ENCODE measurements around the gene TMEM61.
A peak's percentile ranks its signal among the peaks of the same experiment; 100 is the strongest.
"Not testable (repeated sequence)": the region's sequence is repeated elsewhere in the genome, so short reads cannot be mapped to it uniquely, and the experiment has no call there.

The TMEM61 gene

GRCh38 chr1:54962612-54963395 lies 17.6 kb upstream of the TMEM61 start:
- DNase-seq: no peak

DNA sequence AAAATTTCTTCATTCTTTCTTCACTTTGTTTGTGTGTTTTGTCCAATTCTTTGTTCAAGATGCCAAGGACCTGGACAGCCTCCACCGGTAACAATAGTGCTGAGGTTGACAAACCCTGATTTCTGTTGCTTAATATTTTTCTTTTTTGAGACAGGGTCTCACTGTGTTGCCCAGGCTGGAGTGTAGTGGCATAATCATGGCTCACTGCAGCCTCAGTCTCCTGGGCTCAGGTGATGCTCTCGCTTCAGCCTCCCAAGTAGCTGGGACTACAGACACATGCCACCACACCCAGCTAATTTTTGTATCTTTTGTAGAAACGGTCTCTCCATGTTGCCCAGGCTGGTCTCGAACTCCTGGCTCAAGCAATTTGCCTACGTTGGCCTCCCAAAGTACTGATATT lies 16.6 kb upstream of the TMEM61 start:
- DNase-seq: not testable (repeated sequence)

DNA sequence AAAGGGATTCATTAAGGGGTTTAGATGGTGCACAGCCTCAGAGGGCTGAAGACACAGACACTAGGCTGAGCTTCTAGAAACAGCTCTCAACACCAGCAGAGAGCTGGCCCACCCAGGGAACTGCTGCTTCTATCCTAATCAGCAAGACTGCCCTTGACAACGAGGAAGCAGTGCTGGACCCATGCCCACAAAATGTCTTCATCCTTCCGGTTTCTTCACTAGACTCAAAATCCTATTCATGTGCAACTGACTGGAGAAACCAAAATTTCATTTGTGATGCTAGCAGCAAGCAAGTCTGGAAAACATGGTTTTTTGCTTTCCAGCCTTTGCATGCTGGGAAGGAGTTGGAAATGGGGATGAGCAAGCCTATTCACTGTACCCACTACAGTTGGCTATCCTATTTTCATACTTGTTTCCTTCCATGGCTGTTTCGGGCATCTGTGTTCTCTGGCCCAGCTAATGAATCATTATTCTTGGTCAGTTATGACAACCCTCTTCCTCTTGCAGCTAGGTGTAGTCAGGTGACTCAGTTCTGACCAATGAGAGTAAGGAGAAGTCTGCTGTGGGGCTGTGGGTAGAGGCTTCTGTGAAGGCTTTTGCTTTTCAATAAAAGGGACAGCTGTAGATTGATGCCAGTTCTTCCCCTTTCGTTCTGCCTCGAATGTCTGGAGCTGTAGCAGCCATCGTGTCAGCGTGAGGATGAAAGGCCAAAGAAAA lies 14.6 kb upstream of the TMEM61 start:
- DNase-seq: peak; percentile 42

- DNase-seq: peak; percentile 24
Measured at GRCh38 chr1:54967372-54967771, 13.1 kb upstream of the TMEM61 start.

- no peak for DNase-seq
Measured at GRCh38 chr1:54968551-54968950, 11.9 kb upstream of the TMEM61 start.

DNA sequence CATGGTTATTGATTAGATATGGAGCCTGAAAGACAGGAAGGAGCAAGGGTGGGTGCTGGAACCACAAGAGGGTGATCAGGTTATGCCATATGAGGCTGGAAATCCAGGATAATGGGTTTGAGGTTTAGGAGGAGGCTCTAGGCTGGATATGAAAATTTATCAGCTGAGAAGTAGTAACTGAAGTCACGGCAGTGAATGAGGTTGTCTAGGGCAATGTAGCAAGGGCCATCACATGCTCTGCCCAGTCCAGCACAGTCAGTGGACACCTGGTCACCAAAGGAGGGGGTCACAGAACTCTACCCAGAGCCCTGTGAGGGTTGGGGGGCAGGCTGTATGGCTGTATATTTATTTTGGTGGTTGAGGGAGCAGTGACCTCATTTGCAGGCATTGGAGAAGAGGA lies 10.5 kb upstream of the TMEM61 start:
- no peak for DNase-seq

GRCh38 chr1:54970901-54971300 lies 9.5 kb upstream of the TMEM61 start:
- DNase-seq: no peak

DNA sequence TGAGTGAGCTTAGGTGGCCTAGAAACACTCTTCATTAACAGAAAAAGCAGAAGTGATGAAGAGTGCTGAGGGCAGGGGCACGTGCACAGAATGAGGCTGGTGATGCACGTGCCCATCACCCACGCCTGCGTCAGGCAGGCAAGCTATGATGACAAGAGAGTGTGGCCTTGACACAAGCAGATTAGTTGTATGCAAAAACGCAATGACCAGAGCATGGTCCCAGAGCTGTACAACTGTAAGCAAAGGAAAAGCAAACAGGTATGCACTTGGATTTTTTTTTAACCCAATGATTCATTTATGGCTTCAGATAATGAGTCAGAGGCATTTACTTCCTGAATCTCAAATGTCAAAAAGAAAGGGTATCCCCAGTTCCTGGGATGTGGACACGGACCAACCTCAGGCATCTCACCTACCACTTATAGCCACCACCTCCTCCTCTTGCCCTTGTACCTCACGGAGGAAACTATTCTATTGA lies 9.1 kb upstream of the TMEM61 start:
- no peak for DNase-seq

DNA sequence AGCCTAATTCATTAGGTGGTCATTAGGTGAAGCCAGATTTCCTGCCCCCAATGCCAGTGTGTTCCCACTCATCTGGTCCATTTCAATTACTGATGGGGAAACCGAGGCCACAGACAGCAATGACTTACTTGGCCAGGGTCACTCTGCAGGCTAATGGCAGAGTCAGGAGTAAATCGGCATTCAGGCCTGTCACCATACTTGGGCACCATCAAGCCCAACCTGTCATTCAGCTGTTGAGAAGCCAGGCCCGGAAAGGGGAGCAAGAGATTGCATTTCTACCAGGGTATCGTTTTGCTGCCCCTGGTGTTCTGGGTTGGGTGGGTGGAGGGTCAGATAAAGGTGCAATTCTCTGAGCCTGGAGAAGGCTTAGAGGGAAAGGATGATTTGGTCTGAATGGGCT lies 8.0 kb upstream of the TMEM61 start:
- no peak for DNase-seq

DNA sequence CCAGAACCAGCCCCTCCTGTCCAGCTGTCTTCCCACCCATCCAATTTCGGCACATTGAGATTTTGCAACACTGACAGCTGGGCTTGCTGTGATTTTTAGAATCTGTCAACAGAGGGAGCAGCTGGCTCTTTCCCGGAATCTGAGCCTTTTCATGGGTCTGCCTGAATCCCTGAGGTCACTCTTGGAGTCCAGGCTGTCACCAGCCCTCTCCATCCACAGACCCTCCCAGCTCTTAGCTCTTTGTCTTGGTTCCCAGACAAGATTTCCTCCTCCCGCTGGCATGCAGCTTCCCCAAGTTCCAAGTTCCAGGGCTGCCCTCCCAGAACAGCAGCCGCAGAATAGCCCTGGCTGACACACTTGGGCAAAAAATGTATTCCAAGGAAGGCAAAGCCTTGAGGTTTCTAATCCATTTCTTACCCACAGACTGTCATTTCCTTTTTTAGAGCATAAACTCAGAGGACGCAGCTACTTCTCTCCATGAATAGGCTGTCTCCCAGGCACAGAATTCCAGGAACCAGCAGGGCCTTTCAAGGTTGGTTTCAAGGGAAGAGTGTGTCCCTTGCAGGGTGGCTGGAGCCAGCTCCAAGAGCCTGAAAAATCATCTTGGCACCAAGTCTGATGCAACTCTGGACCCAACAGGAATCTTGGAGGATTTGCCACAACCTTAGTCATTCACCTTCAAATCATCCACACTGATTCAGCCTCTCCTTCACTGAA lies 7.1 kb upstream of the TMEM61 start:
- no peak for DNase-seq

- no peak for DNase-seq
Measured at GRCh38 chr1:54975356-54976108, 4.9 kb upstream of the TMEM61 start.

GRCh38 chr1:54976747-54977146 lies 3.7 kb upstream of the TMEM61 start:
- DNase-seq: no peak

DNA sequence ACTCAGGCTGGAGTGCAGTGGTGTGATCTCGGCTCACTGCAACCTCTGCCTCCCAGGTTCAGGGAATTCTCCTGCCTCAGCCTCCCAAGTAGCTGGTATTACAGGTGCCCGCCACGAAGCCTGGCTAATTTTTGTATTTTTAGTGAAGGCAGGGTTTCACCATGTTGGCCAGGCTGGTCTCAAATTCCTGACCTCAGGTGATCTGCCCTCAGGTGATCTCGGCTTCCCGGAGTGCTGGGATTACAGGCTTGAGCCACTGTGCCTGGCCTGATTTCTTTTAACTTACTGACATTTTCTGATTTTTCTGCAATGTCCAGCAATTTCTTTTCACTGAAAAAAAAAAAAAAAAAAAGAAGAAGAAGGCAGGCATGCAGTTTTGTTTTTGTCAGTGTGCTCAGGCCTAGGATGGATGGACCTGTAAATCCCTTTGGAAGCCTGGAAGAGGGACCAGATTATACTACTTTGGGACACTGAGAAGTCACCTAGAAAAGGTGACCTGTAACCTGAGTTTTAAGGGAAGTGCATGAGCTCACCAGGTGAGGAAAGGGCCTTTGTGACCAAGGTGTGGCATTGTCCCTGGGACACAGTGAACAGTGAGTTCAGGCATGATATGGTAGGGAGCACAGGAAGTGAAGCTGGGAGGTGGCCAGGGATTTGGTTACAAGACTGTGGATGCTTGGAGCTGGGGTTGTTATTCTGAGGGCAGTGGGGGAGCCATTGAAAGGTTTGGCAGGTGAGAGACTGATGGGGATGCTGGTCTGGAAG lies 2.7 kb upstream of the TMEM61 start:
- peak; percentile 42 for DNase-seq

- peak; percentile 28 for DNase-seq
Measured at GRCh38 chr1:54978528-54979326, 1.7 kb upstream of the TMEM61 start.

GRCh38 chr1:54979327-54979891 lies 1.0 kb upstream of the TMEM61 start:
- DNase-seq: peak; percentile 42

DNA sequence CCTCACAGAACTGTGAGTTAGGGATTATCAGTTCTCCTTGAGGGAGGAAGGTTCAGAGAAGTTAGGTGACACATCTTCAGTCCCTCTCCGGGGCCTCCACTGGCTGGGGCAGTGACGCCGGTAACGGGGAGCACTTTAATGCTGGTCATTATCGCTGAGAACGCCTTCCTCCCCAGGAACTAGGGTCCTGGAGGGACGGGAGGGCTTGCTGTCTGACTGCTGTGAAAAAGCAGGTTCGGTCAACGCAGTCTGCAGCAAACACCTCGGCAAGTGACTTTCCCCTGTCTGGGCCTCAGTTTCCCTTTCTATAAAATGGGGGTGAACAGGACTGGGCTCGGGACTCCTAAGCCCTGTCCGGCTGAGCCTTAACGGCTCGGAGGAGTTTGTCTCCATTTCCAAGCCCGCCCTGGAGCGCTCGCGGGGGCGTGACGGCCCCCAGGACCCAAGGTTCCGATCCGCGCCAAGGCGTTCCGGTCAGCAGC lies 341 bp upstream of the TMEM61 start:
- DNase-seq: no peak

- DNase-seq: no peak
Measured at GRCh38 chr1:54981466-54981865, 1.0 kb downstream of the TMEM61 start.

DNA sequence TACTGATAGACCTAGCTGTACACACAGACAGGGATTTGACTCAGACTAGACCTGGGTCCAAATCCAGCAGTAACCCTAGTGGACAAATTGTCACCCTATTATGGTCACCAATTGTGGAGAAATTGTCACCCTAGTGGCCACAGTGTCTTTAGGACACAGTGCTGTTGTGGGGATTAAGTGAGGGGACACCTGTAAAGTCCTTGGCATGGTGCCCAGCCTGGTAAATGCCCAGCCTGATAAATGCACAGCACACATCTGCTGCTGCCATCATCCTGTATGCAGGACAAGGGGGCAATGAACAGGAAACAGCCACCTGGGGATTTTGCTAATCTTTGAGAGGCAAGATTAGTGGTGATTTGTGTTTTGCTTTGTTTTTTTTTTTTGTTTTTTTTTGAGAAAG lies 2.3 kb downstream of the TMEM61 start:
- DNase-seq: no peak

- no peak for DNase-seq
Measured at GRCh38 chr1:54984131-54984842, 3.9 kb downstream of the TMEM61 start.

DNA sequence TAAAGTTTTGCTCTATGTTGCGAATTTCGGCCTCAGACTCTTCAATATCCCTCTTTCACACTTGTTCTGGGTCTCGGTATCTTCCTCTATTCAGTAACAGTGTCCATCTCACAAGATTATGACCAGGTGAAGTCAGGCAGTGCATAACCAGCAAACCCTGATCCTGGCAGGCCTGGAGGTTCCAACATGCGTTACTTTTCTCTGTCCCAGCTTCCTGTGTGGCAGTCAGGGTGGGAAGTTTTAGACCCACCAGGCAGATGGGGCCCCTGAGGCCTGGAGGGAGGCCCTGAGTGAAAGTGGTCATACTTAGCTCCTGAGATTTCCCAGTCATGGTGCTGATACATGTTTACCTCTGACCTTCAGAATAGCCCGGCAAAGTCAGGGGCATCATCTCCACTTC lies 5.1 kb downstream of the TMEM61 start:
- DNase-seq: no peak

All from activated CD8-positive, alpha-beta memory T cell treated with anti-CD3 and anti-CD28 coated beads for 24 hours (primary cell).